Fibroblast of the aortic adventitia (primary cell): ENCODE data around the gene DNAI4. TPM values are rescaled to one million over a fixed set of nuclear protein-coding genes. Genes with fewer than 3 reads are reported as not detected.
"Not testable (repeated sequence)": the region's sequence is repeated elsewhere in the genome, so short reads cannot be mapped to it uniquely, and the experiment has no call there.

Experiments used
- DNase-seq: peaks from one replicate; pipeline ENCODE4 v3.0.0-alpha.2; 2010; ENCODE audit warnings: low read depth
- H3K4me3 ChIP-seq: 2 replicates; pipeline ENCODE4 v1.5.1; 2011; ENCODE audit warnings: low read depth, mild to moderate bottlenecking, control low read depth, low read length, moderate library complexity
- total RNA-seq: library from RNA; depleted of rRNA; stranded (reverse); fragments of >200 nt; gene quantifications from 2 replicates; pipeline ENCODE4 v1.2.3, GENCODE V29; 2012; ENCODE audit warnings: low replicate concordance
- TF ChIP-seq, protein P1 (sequence below): IDR thresholded peaks from 2 replicates; pipeline ENCODE4 v1.5.1; 2011; ENCODE audit warnings: mild to moderate bottlenecking, low read length, control low read depth, inconsistent platforms; ENCODE audit not compliant: insufficient read depth

DNAI4 gene, protein sequence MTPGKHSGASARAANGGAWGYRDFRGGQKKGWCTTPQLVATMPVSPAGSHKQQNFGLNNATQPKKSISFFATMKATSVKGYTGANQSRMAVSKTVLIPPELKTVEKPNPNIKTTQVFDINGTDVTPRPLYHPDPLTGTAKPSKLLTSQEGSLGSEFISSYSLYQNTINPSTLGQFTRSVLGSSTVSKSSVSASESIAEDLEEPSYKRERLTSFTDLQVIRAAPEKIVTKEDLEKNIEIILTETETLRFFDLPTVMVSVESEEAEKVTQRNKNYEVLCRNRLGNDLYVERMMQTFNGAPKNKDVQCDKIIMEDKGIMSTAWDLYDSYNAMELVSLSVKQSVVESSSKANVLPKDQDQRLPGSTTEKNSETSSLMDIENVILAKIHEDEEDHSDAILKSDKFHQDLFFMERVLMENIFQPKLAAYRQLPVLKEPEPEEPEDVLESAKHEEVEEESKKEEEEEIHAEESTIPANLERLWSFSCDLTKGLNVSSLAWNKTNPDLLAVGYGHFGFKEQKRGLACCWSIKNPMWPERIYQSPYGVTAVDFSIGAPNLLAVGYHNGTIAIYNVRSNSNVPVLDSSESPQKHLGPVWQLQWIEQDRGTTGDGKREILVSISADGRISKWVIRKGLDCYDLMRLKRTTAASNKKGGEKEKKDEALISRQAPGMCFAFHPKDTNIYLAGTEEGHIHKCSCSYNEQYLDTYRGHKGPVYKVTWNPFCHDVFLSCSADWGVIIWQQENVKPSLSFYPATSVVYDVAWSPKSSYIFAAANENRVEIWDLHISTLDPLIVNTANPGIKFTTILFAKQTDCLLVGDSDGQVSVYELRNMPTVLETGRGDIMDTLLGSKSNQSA
- 3.6 and 11.4 TPM in 2 replicates for total RNA-seq

DNA sequence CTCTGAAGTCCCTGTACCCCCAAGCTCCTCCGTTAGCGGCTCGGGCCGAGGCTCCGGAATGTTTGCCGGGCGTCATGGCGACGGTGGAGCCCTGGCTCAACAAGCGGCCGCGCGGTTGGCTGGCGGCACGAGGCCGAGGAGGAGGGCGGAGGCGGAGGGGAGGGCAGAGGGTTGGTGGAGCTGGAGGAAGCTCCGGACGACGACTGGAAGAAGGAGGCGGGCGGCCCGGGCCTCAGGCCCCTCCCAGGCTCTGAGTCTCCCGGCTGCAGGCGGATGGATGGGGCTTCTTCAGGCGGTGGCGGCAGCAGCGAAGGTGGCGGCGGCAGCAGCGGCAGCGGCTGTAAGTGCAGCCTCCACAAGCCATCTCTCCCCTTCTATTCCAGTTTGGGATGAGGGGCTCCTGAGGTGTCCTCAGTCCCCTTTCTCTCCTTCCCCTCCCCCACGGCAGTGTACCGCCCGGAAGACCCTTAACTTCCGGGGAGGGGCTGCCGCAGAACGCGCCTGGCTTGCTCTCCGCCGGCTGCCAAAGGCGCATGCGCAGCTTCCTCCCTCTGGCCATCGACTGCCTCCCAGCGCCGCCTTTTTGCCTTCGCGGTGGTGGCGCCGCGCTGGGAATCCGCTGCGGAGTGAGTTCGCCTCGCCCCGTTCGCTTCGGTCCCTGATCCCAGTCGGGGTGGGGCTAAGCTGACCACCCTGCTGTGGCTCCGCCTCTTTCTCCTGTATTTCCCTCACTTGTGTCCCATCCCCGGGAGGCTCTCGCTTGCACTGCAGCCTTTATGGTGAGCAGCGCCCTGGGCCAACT, at the start of gene DNAI4, which contains the start of gene MIER1:
Gene DNAI4 (minus strand): TSS at position 101 of the 802 bp plus-strand sequence. CDS start 25 bp downstream, at position 76.
Gene MIER1 (plus strand): TSS at position 235 of the 802 bp plus-strand sequence. CDS start 39 bp downstream, at position 274.
- peak within 1 kb of the TSS; percentile 91 for H3K4me3 ChIP-seq
- TF ChIP-seq, protein P1, sequence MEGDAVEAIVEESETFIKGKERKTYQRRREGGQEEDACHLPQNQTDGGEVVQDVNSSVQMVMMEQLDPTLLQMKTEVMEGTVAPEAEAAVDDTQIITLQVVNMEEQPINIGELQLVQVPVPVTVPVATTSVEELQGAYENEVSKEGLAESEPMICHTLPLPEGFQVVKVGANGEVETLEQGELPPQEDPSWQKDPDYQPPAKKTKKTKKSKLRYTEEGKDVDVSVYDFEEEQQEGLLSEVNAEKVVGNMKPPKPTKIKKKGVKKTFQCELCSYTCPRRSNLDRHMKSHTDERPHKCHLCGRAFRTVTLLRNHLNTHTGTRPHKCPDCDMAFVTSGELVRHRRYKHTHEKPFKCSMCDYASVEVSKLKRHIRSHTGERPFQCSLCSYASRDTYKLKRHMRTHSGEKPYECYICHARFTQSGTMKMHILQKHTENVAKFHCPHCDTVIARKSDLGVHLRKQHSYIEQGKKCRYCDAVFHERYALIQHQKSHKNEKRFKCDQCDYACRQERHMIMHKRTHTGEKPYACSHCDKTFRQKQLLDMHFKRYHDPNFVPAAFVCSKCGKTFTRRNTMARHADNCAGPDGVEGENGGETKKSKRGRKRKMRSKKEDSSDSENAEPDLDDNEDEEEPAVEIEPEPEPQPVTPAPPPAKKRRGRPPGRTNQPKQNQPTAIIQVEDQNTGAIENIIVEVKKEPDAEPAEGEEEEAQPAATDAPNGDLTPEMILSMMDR, result peak; percentile 23
- DNase-seq, result peak; percentile 98

DNA sequence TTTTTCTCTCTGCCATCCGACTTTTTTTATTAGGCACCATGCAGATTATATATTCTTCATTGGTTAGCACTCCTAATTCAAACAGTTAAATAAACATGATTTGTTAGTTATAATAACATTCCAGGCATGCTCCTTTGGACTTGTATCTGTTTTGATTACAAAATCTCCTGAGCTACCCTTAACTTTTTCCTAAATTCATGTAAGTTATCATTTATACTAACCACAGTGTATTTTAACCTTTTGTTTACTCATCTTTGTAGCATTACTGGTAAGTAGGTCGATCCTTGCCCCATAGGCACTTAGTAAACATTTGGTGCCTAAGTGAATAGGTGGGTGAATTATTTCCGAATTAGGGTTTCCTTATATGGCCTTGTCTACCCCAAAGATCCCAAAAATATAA, 43.9 kb upstream of the DNAI4 start:
- no peak overlapping the region for H3K4me3 ChIP-seq
- no peak for DNase-seq
- TF ChIP-seq, protein P1, result no peak

DNA sequence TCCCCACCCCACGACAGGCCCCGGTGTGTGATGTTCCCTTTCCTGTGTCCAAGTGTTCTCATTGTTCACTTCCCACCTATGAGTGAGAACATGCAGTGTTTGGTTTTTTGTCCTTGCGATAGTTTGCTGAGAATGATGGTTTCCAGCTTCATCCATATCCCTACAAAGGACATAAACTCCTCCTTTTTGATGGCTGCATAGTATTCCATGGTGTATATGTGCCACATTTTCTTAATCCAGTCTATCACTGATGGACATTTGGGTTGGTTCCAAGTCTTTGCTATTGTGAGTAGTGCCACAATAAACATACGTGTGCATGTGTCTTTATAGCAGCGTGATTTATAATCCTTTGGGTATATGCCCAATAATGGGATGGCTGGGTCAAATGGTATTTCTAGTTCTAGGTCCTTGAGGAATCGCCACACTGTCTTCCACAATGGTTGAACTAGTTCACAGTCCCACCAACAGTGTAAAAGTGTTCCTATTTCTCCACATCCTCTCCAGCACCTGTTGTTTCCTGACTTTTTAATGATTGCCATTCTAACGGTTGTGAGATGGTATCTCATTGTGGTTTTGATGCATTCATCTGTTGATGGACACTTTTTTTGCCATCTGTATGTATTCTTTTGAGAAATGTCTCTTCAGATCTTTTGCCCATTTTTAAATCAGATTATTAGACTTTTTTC, 41.7 kb upstream of the DNAI4 start:
- not testable (repeated sequence) for H3K4me3 ChIP-seq, DNase-seq

DNA sequence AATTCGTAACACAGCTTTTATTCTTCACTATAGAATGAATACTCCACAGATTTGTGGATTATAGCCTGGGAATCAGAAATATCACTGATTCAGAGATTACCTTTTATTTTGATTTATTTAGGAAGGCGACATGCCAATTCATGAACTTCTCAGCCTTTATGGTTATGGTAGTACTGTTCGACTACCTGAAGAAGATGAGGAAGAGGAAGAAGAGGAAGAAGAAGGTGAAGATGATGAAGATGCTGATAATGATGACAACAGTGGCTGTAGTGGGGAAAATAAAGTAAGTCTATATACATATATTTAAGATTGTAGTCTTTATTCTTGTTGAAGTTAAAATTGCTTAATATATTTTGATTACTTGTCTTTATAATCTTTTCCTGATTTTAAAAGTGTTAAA, 33.3 kb upstream of the DNAI4 start:
- no peak overlapping the region for H3K4me3 ChIP-seq
- TF ChIP-seq, protein P1, result no peak
- no peak for DNase-seq

DNA sequence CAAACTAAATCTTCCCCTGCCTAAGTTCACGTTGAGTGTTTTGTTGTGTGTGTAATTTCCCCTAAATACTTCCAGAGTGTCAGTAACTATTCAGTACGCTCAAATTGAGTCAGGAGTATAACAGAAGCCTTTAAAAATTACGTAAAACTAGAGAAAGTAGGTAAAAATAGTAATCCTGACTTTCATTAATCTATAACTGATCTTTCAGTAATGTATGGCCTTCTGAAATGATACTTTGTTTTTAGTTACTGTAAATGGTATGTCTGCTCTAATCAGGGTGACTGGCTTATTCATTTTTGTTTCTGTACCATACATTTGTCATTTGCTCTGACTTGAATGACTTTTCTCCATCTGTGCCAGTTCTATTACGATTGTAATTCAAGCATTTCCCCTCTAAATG, 29.6 kb upstream of the DNAI4 start:
- TF ChIP-seq, protein P1, result no peak
- DNase-seq, result no peak
- no peak overlapping the region for H3K4me3 ChIP-seq

DNA sequence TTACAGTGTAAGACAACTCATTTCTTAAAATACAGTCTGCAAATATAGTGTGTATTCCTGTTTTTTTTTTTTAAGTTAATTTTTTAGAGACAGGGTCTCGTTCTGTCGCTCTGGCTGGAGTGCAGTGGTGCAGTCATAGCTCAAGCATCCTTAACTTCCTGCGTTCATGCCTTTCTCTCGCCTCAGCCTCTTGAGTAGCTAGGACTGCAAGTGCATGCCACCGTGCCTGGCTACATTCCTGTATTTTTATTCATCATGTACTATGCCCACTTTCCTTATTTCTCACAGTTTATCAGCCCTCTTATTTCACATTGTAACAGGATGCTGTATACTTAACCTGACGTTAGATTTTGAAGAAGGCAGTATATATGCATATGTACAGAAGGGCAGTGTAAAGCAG, 26.9 kb upstream of the DNAI4 start:
- DNase-seq, result peak; percentile 47
- TF ChIP-seq, protein P1, result no peak
- H3K4me3 ChIP-seq, result no peak overlapping the region
